ENCODE data around the gene NFASC. TPM values are rescaled to one million over a fixed set of nuclear protein-coding genes. Genes with fewer than 3 reads are reported as not detected.
A peak's percentile ranks its signal among the peaks of the same experiment; 100 is the strongest.

NFASC gene
- total and polyA plus RNA-seq, 9 of the 15 experiments (the other 6 are each of a cell fraction or from before 2014, with no cell fraction given): 0.03 to 0.16 (median 0.06) TPM; not detected in 6

DNA sequence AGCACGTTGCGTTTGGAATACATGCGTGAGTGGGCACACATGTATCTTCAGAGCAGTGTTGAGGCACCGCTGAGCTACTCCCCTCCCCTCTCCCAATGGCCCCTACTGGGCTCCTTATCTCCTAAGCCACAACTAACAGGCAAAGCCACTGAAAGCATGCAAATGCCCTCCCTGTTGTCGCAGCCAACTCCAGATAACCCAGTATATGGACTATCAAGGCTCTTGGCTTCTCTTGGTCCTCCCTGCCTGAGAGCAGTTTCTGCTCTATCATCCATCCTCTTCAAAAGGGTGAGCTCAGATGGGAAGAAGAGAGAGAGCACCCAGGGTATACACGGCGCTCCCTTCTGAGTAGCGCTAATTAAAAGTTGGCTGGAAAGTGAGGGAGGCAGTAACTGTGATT lies 113.8 kb downstream of the NFASC start (continued):
- TF ChIP-seq FOXA3 (CRISPR knock-in tag; conservative IDR thresholded peaks at IDR 0.05 in 1 of 2, IDR thresholded peaks at IDR 0.05 in 1 of 2) (no peak), PML (IDR thresholded peaks at IDR 0.05; ENCODE audit: low read length) (0 out of 2 replicates have a peak, but pooled peaks have one; percentile 19), TAF9B (IDR thresholded peaks at IDR 0.05; ENCODE audit: partially characterized antibody) (no peak), TEAD1 (CRISPR knock-in tag; IDR thresholded peaks at IDR 0.05) (peak in 1 of 2 experiments; percentile 47; a peak in 1 of 4 replicates), ZNF23 (CRISPR knock-in tag; IDR thresholded peaks at IDR 0.05) (no peak), MAZ (CRISPR knock-in tag; conservative IDR thresholded peaks at IDR 0.05 in 1 of 2, IDR thresholded peaks at IDR 0.05 in 1 of 2) (peak in 1 of 2 experiments; percentile 61; a peak in 2 of 4 replicates), EP300 (IDR thresholded peaks at IDR 0.05; ENCODE audit: low read length) (peak; percentile 57; the same call in 1 of the 2 replicates), POLR2AphosphoS5 (IDR thresholded peaks at IDR 0.05; ENCODE audit: control insufficient read depth, insufficient read depth, low read depth, low read length) (peak; percentile 59; the same call in 1 of the 2 replicates), DPF2 (IDR thresholded peaks at IDR 0.05) (peak; percentile 72), NCOR1 (IDR thresholded peaks at IDR 0.05) (peak; percentile 69), YY1 (IDR thresholded peaks at IDR 0.05; ENCODE audit: borderline replicate concordance in 1 of 3, control insufficient read depth in 1 of 3, extremely low read depth in 1 of 3, insufficient read depth in 3 of 3, insufficient read length in 1 of 3, insufficient replicate concordance in 2 of 3, low read depth in 1 of 3, low read length in 2 of 3) (peak in 1 of 3 experiments; percentile 8), TAL1 (IDR thresholded peaks at IDR 0.05) (peak; percentile 80), TCF3 (CRISPR knock-in tag; IDR thresholded peaks at IDR 0.05) (peak; percentile 86), ZNF217 (CRISPR knock-in tag; IDR thresholded peaks at IDR 0.05) (no peak), RREB1 (CRISPR knock-in tag; IDR thresholded peaks at IDR 0.05) (0 out of 2 replicates have a peak, but pooled peaks have one; percentile 18), ARID1B (IDR thresholded peaks at IDR 0.05) (peak; percentile 83)
- TF ChIP-seq, protein P1, sequence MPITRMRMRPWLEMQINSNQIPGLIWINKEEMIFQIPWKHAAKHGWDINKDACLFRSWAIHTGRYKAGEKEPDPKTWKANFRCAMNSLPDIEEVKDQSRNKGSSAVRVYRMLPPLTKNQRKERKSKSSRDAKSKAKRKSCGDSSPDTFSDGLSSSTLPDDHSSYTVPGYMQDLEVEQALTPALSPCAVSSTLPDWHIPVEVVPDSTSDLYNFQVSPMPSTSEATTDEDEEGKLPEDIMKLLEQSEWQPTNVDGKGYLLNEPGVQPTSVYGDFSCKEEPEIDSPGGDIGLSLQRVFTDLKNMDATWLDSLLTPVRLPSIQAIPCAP (CRISPR knock-in tag; IDR thresholded peaks at IDR 0.05; ENCODE audit: borderline replicate concordance): no peak
- TF ChIP-seq, protein P2, sequence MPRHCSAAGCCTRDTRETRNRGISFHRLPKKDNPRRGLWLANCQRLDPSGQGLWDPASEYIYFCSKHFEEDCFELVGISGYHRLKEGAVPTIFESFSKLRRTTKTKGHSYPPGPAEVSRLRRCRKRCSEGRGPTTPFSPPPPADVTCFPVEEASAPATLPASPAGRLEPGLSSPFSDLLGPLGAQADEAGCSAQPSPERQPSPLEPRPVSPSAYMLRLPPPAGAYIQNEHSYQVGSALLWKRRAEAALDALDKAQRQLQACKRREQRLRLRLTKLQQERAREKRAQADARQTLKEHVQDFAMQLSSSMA (CRISPR knock-in tag; IDR thresholded peaks at IDR 0.05): no peak
- TF ChIP-seq, protein P3, sequence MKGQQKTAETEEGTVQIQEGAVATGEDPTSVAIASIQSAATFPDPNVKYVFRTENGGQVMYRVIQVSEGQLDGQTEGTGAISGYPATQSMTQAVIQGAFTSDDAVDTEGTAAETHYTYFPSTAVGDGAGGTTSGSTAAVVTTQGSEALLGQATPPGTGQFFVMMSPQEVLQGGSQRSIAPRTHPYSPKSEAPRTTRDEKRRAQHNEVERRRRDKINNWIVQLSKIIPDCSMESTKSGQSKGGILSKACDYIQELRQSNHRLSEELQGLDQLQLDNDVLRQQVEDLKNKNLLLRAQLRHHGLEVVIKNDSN (CRISPR knock-in tag; IDR thresholded peaks at IDR 0.05): 0 out of 2 replicates have a peak, but pooled peaks have one; percentile 12

Measured in K562 (cell line).